Hematopoietic multipotent progenitor cell treated with erythropoietin and hydrocortisone succinate and interleukin-3 and kit ligand, for 17 days (in vitro differentiated cells): ENCODE results near the gene SPECC1.
A peak's percentile ranks its signal among the peaks of the same experiment; 100 is the strongest.
"Not testable (repeated sequence)": the region's sequence is repeated elsewhere in the genome, so short reads cannot be mapped to it uniquely, and the experiment has no call there.

Source experiments
- DNase-seq: peaks from one replicate; pipeline ENCODE4 v3.0.0-alpha.2; 2015; ENCODE audit warnings: low spot score

SPECC1 gene

DNA sequence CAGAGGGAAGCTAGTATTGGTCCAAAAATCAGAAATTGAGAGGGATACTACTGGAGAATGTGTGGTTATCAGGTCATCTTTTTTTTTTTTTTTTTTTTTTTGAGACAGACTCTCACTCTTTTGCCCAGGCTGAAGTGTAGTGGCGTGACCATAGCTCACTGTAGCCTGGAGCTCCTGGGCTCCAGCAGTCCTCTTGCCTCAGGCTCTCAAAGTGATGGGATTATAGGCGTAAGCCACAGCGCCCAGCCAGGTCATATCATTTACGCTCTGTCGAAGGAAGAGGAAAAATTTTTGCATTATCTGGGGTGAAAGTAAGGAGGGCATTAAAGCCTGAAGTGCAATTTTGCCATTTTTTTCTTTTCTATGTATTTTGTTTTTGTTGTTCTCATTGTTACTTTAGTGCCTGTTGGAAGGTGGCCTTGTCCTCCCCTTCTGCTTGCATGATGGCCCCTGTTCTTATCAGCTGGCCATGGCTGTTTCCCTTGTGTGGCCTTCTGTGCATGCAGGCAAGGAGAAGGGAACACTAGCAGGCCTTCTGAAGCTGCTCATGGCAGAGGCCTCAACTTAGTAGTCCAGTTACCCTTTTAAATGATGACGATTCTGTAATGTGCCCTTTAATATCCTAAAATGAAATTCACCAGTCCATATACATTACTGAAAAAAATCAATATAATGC, 118.3 kb downstream of the SPECC1 start:
- no peak for DNase-seq

DNA sequence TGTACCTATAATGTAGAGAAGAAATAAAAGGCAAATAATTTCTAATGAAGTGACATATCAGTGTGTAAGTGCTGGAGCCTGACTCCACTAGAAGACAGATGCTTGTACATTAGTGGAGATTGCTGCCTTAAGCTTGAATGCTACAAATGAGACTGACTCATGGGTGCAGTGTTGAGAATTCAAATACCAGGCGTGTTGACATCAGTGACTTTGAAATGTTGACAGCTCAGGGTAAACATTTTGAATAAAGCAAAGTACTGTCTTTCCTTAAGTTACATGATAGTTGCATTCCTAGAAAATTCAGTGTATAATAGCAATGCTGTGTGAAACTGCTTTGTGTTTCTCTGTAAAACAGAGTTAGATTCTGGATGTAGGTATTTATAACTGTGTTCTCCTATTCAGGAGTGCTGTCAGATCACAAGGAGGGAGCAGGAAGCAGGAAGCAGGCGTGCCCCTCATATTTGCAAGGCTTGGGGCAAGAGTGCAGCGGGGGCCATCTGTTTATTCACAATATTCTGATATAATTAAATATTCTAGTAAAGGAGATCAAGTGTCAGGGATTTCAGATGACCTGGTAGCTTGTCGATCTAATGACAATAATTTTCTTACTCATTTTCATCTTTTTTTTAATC, 119.0 kb downstream of the SPECC1 start:
- no peak for DNase-seq

DNA sequence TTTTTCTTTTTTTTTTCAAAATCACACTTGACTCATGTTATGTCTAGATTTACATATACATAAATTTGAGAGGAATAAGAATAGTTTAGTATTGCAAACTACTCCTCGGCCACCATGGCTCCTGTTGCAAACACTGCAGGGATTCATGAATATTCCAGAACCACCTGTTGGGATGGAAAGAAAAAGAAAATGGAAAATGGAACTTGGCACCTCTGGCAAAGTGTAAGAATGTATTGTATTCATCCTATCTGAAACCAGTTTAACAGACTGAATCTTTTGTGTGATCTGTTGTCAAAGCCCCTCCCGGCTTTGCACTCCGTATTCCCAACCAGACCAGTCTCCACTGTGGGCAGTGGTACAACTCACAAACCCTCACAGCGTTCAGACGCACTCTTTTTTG, 124.4 kb downstream of the SPECC1 start:
- DNase-seq: no peak

DNA sequence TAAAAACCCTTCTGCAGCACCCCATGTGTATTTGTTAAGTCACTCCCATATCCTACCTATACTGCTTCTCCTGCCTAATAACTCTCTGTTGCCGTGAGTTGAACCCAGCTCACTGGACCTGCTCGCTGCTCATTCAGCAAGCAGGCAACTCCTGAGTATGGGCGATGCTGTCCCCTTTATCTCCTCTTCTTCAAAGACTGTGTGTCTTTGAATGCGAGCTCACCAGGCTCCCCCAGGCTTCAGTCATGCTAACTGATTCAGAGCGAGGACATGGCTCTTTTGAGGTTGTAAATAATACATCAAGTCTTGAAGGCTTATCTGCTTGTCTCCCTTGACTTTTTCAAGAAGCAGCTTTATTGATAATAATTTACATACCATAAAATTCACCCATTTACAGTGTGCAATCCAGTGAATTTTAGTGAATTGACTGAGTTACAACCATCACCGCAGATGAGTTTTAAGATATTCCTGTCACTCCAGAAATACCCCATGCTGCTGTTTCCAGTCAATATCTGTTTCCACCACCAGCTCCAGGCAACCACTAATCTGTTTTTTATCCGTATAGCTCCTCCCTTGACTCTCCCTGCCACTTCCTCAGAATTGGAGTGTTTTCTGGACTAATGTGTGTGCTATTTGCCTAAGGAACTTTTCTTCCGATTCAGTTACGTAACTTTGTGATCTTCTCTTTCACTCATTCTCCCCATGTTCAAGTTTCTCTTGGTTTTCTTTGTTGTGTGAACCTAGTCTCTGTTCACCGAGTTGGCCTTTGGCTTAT, 132.2 kb downstream of the SPECC1 start:
- no peak for DNase-seq

DNA sequence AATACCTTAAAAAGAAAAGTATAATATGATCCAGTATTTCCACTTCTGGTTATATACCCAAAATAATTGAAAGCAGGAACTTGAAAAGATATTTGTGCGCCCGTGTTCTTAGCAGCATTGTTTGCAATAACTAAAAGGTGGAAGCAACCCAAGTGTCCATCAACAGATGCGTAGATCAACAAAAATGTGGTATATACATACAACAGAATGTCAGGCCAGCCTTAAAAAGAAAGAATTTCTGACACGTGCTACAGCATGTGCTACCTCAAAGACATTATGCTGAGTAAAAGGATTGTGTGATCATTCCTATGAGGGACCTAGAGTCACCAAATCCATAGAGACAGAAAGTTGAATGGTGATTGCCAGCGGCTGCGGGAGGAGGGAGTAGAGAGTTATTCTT, 133.1 kb downstream of the SPECC1 start:
- no peak for DNase-seq

DNA sequence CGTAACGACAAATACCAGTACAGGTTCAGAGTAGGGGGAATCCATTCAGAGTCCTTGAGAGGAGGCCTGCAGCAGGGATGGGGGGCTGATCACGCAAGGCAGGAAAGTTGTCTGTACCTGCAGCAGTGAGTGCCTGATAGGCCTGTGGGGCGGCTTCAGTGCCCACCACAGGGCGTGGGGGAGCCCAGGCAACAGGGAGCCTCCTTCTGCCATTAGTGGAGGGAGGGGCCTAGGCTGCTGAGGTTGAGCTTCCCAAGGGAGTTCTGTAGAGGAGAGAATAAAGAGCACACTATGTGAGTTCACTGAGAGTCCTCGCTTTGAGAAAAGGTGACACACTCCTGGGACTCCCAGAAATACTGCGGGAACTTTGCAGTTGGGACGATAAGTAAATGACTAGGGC, 134.6 kb downstream of the SPECC1 start:
- no peak for DNase-seq

DNA sequence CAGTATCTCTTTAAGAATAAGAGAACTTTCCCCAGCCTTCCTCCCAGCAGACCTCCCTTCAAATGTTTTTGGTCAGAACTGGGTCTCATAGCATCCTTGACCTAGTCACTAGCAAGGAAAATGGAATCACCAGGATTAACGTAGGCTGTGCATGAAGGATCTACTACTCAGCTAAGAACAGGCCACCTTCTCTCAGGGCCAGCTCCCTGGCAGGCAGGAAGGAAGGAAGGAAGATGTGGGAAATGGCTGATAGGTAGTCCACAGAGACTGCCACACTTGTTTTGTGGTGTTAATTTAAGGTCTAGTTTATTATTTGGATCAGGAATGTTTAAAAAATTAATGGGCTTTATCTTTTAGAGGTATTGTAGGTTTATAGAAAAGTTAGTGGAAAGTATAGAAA, 136.4 kb downstream of the SPECC1 start:
- DNase-seq: no peak

DNA sequence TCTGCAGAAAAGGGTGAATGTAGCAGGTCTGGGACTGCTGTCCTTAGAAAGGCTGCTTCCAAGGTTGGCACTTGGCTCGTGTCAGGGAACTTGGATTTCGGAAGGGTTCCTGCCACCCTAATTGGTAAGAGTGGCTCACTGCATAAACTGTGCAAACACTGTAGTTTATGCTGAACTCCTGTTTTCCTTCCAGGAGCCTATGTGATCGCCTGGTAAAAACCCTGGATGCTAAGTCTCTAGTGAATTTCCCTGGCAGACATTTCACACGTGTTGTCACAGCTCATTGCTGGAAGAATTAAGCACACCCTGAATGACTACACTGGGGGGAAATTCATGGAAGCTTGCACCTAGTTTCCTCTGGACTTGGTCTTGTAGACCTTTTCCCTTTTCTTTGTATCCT, 140.1 kb downstream of the SPECC1 start:
- DNase-seq: no peak

DNA sequence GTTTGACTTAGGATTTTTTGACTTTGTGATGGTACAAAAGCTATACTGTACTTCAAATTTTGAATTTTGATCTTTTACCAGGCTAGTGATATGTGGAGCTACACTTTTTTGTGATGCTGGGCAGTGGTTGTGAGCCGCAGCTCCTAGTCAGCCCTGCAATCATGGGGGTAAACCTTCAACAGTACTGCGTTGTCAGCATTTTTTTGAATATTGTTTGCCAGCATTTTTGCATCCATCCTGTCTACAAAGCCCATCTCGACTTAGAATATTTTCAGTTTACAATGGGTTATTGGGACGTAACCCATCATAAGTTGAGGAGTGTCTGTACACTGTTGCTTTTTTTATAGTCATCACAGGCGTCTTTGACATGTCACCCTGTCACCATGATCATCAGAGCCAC, 142.0 kb downstream of the SPECC1 start:
- no peak for DNase-seq

DNA sequence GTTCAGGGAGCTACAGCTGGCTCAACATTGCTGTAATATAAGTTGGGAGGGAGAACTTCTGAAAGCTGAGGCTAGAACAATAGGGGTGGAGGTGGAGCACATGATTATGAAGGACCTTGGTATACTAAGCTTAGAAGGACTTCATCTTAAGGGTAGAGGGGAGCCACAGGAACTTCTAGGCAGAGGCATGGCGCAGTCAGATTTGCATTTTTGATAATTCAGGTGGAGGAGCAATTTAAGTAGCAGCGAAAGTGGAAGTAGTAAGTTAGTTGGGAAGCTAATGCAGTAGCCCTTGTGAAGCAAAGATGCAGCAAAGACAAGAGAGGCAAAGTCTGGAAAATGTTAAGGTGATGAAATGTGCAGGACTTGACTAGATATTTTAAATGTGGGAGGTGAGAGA, 144.1 kb downstream of the SPECC1 start:
- DNase-seq: no peak

DNA sequence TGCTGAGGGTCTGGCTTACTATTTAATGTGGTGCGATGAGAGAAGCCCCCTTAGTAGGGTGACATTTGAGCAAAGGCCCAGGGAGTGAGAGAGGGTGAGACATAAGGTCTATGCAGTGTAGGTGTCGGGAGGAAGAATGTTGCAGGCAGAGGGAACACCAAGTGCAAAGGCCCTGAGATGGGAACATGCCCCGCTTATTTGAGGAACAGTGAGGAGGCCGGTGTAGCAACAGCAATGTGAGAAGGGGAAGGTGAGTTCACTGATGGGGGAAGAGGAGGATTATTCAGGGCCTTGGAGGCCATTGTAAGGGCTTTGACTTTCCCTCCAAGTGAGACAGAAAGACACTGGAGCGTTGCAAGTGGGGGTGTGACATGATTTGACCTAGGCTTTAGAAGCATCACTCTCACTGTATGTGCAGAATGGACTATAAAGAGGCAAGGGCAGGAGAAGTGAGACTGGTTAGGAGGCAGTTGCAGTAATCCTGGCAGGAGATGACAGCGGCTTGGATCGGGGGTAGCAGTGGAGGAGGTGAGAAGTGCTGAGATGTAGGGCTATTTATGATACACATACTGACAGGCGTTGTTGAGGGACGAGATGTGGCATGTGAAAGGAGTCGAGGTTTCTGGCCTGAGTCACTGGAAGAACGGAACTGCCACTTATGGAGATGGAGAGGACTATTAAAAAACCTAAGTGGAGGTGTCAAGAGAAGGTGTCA, 145.3 kb downstream of the SPECC1 start:
- DNase-seq: no peak

DNA sequence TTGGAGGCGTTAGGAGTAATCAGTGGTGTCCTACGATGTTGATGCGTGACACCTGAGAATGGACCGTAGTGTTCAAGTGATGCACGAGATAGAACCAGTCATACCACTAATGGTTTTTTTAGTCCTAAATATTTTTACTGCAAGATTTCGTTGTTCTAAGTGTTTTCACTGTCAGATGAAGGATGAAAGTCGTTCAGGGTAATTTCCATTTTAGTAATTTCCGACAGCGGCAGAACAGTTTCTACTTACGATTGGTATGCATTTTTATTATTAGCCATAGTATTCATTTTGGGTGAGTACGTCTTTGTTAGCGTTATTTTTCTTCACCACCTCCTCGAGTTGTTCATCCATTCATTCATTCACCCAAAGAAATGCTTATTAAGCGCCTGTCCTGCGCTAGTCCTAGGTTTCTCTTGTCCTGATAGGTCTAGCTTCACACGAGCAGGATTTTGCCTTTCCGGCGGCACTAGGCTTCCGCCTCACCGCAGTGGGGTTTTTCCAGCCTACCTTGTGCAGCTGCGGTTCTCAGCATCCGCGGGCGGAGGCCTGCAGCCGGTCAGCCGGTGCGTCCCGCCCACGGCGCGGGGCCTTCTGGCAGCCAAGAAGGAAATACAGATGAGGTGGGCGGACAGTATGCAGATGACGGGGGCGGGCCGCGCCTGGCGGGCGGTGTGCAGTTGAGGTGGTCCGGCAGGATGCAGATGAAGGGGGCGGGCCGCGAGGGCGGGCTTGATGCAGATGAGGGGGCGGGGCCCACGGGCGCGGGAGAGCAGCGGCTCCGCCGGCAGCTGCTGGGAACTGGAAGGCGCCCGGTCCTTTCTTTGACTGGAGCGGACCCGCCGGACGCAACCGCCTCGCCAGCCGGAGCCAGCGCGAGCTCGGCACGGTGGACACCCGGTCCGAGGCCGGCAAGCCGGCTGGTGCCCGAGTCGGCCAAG, 146.4 kb downstream of the SPECC1 start:
- peak; percentile 87 for DNase-seq

DNA sequence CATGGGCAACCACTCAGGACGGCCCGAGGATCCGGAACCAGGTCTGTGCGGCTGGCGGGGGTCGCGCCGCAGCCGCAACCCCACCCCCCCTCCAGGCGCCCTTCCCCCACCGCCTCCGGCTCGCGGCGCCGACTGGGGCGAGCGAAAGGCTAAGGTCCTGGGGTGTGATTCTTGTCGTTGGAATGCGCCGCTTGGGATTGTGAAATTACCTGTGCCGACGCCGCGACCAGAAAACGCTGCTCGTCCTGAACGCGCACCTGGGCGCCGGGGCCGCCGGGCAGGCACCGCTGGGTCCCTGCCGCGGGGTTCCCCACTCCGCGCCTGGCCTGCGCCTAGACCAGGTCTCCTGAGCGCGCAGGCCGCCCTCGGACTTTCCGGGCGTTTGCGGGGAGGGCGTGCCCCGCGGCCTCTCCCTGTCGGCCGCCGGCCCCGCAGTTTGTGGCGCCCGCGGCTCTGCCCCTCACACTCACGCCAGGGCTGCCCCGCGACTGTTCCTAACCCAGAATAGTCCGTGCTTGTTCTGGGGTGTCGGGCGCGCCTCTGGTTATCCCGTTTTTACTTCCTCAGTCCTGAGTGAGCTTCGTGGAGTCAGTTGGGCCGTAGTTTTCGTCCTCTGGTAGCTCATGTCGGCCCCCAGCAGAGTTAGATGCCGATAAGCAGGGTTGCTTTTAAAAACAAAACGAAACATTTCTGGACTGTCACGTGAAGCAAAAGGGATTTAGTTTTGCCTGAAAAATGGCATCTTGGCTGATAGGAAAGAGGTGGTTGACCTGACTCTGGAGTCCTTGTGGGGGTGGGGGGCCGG, 147.2 kb downstream of the SPECC1 start:
- DNase-seq: peak; percentile 19

DNA sequence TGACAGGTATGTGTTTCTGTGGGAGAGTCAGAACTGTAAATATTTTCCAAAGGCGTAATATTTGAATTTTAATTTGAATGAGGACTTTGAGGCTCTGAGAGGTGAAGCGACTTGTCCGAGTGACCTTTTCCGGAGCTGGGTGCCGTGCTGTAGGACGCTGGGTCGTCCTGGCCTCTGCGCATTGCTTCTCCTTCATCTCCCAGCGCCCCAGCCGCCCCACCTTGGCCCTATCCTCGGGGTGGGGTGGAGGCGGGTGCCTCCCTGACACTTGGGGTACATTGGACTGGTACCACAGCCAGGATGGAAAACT, 147.8 kb downstream of the SPECC1 start:
- DNase-seq: no peak

DNA sequence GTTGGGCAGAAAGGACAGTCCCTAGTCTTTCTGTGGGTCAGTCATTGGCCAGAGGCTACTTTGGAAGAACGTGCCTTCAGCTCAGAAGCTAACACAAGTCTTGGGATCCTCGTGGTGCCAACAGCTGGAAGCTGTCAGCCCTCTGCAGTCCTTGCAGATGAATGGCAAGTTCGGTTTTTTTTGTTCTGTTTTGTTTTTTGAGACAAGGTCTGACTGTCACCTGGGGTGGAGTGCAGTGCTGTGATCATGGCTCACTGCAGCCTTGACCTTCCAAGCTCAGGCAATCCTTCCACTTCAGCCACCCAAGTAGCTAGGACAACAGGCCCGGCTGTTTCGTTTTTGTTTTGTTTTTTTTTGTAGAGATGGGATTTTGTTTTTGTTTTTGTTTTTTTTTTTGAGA, 149.4 kb downstream of the SPECC1 start:
- no peak for DNase-seq

DNA sequence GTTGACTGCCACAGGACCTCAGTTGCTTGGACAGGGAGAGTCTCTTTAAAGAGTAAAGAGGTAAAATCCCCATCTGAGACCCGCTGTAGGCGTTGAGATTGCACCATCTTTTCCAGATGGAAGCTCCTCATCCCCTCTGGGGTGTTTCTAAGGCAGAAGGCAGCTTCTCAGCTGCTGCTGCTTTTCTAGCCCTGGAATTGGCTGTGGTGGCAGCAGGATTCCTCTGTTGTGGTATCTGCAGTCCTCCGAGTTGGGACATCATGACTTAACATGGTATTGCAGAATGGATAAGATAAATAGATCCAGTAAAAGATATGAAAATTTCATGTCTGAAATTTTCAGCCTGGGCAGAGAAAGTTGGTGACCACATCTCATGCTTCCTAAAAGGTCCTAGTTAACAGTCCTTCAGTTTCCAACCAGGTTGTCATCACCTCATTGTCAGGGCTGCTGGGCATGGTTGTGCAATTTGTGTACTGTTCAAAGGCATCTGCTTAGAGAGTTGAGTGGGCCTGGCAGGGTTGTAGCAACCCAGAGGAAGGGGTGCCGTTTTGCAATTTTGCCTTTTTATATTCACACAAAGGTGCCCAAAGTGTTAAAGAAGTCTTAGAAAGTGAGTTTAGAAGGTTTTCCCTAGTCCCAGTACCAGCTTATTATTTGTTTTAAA, 150.4 kb downstream of the SPECC1 start:
- no peak for DNase-seq

DNA sequence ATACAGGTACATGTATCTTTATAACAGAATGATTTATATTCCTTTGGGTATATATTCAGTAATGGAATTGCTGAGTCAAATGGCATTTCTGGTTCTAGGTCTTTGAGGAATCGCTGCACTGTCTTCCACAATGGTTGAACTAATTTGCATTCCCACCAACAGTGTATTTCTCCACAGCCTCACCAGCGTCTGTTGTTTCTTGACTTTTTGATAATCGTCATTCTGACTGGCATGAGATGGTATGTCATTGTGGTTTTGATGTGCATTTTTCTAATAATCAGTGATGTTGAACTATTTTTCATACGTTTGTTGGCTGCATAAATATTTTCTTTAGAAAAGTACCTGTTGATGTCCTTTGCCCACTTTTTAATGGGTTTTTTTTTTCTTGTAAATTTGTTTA, 156.4 kb downstream of the SPECC1 start:
- not testable (repeated sequence) for DNase-seq

DNA sequence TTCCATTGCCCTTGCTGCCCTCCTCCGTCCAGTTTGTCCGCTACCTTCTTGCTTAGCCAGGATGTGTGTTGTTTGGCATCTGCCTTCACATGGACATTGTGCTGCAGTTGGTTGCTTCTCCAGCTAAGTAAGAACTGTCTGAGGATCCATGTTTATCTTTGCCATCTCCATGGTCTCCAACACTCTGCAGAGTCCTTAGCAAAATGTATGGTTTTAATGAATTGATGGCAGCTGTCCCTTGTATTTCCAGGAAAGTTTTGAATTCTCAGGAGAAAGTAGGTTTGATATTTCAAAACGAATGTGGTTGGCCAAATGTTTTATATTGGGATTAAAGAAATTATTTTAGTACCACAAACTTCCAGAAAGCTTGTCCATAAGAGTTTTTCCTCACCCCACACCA, 160.9 kb downstream of the SPECC1 start:
- DNase-seq: no peak

DNA sequence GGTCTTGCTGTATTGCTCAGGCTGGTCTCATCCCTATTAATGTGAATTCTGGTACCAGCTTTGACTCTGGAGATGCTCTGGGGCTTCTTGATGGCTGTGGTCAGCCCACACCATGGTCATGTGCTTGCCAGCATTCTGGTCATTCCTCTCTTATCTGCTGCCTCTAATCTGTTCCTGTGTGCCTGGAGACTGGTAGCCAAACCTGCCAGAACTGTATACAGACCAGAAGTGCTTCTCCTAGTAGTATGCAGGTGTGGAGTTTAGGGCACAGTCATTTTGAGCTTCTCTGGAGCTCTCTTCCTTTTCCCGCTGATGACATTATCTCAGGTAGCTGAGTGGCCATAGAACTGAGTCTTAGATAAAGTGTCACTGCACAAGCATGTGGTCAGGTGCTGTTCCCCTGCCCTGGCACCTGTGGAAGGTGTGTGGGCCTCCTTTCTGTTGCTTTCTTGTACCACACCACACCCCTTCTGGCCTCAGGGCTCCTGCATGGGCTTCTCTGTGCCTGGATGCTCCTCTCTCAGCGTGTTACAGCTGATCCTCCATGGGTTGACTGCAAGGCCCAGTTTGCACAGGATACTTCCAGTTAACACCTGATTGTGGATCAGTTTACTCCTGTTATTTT, 162.7 kb downstream of the SPECC1 start:
- no peak for DNase-seq

DNA sequence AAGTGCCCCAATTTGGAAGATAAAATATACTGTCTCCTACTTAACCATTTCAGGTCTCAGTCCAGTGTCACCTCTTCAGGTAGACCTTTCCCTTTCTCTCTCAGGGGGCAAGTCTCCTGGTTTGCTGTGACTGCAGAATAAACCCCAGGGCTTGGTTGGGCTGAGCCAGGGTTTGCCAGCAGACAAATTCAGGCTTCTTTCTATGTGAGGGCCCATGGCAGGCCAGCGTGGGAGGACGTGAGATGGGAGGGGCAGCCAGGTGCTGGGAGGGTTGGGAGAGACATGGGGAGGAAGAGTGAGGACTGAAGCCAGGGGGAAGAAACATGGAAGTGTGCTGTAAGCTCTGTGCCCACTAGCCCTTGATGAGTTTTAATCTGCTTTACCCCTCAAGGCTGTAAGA, 163.2 kb downstream of the SPECC1 start:
- no peak for DNase-seq
